Measurements from ENCODE around the gene PTPA. TPM values are rescaled to one million over a fixed set of nuclear protein-coding genes. Genes with fewer than 3 reads are reported as not detected.
"Not testable (repeated sequence)": the region's sequence is repeated elsewhere in the genome, so short reads cannot be mapped to it uniquely, and the experiment has no call there.

Gene PTPA
- total RNA-seq, 1 donor from 2014 or later: 162 TPM

- Histone ChIP-seq H3K4me3 (no peak overlapping the region), H3K27me3 (ENCODE audit: low read depth) (no peaks in the 10 kb centered on the region), H3K36me3 (no peaks in the 10 kb centered on the region), H3K9me3 (replicated peaks) (no peaks in the 10 kb centered on the region), H3K27ac (replicated peaks) (no peak overlapping the region), H3K4me1 (peaks cover 61% of the 10 kb centered on the region)
- intact Hi-C loops (cut with micrococcal nuclease): no loop called here
- TF ChIP-seq CTCF (IDR thresholded peaks at IDR 0.05; ENCODE audit: borderline replicate concordance): no peak
- DNase-seq: no peak
Measured at GRCh38 chr9:129113645-129114304, 2.6 kb downstream of the PTPA start.

- no peak overlapping the region for H3K27ac ChIP-seq (replicated peaks)
- no peak overlapping the region for H3K4me3 ChIP-seq
Measured at GRCh38 chr9:129118799-129119198, 7.6 kb downstream of the PTPA start.

GRCh38 chr9:129121483-129121882 is 10.3 kb downstream of the PTPA start:
- H3K9me3 ChIP-seq (replicated peaks): no peaks in the 10 kb centered on the region
- TF ChIP-seq CTCF (IDR thresholded peaks at IDR 0.05; ENCODE audit: borderline replicate concordance): no peak
- intact Hi-C loops (cut with micrococcal nuclease): no loop called here
- H3K4me1 ChIP-seq: no peaks in the 10 kb centered on the region
- peaks cover 52% of the 10 kb centered on the region for H3K36me3 ChIP-seq
- H3K27ac ChIP-seq (replicated peaks): no peak overlapping the region
- DNase-seq: no peak
- no peaks in the 10 kb centered on the region for H3K27me3 ChIP-seq (ENCODE audit: low read depth)
- H3K4me3 ChIP-seq: no peak overlapping the region

More at GRCh38 chr9:129118799-129119198, 7.6 kb downstream of the PTPA start:
- no peak for DNase-seq
- intact Hi-C loops (cut with micrococcal nuclease): no loop called here
- TF ChIP-seq CTCF (IDR thresholded peaks at IDR 0.05; ENCODE audit: borderline replicate concordance): no peak
- Histone ChIP-seq H3K4me1 (peaks cover 20% of the 10 kb centered on the region), H3K9me3 (replicated peaks) (no peaks in the 10 kb centered on the region), H3K27me3 (ENCODE audit: low read depth) (no peaks in the 10 kb centered on the region), H3K36me3 (peaks cover 33% of the 10 kb centered on the region)

GRCh38 chr9:129122133-129122532 is 10.9 kb downstream of the PTPA start:
- DNase-seq: no peak
- intact Hi-C loops (cut with micrococcal nuclease): no loop called here
- Histone ChIP-seq H3K4me1 (peaks cover 6% of the 10 kb centered on the region), H3K4me3 (no peak overlapping the region), H3K9me3 (replicated peaks) (no peaks in the 10 kb centered on the region), H3K27me3 (ENCODE audit: low read depth) (no peaks in the 10 kb centered on the region), H3K36me3 (peaks cover 52% of the 10 kb centered on the region), H3K27ac (replicated peaks) (no peak overlapping the region)
- TF ChIP-seq CTCF (IDR thresholded peaks at IDR 0.05; ENCODE audit: borderline replicate concordance): no peak

GRCh38 chr9:129122976-129123375 is 11.8 kb downstream of the PTPA start:
- intact Hi-C loops (cut with micrococcal nuclease); H3K4me1 ChIP-seq; H3K9me3 ChIP-seq (replicated peaks); H3K27me3 ChIP-seq (ENCODE audit: low read depth); DNase-seq; H3K4me3 ChIP-seq; H3K27ac ChIP-seq (replicated peaks): not testable (repeated sequence)
- peaks cover 59% of the 10 kb centered on the region for H3K36me3 ChIP-seq

- Histone ChIP-seq H3K36me3 (peaks cover 72% of the 10 kb centered on the region), H3K9me3 (replicated peaks) (no peaks in the 10 kb centered on the region), H3K4me1 (peaks cover 9% of the 10 kb centered on the region), H3K27me3 (ENCODE audit: low read depth) (no peaks in the 10 kb centered on the region), H3K4me3 (no peak overlapping the region), H3K27ac (replicated peaks) (no peak overlapping the region)
- no peak for DNase-seq
- TF ChIP-seq CTCF (IDR thresholded peaks at IDR 0.05; ENCODE audit: borderline replicate concordance): no peak
- intact Hi-C loops (cut with micrococcal nuclease): no loop called here
Measured at GRCh38 chr9:129124506-129125069, 13.4 kb downstream of the PTPA start.
